Activated CD4-positive, alpha-beta T cell treated with anti-CD3 and anti-CD28 coated beads for 1 hour (primary cell): ENCODE measurements around the gene CLCNKA.
"Not testable (repeated sequence)": the region's sequence is repeated elsewhere in the genome, so short reads cannot be mapped to it uniquely, and the experiment has no call there.

ENCODE experiments used
- DNase-seq: peaks from one replicate; pipeline ENCODE4 v3.0.0-alpha.2; 2020

Gene CLCNKA

DNA sequence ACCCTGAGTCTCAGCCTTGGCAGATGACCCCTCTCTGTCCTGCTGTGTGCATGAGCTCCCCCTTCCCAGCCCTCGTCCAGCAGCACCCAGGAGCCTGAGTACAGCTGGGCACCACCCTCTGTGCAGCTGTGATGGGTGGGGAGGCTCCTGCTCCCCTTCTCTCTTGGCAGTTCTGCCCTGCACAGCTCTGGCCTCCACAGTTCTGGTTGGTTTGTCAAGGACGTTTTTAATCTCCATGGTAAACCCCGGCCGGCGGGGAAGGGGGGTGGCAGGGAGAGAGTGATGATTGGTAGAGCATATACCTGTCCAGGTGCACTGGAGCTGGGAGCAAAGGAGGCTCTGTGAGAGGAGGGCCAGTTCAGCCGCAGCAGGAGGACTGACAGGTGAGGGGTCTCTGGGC is at the start of gene CLCNKA:
Gene CLCNKA, plus strand, starts transcription at position 356 of the 400 bp plus-strand sequence. CDS start 584 bp downstream, outside the sequence.
- no peak for DNase-seq

DNA sequence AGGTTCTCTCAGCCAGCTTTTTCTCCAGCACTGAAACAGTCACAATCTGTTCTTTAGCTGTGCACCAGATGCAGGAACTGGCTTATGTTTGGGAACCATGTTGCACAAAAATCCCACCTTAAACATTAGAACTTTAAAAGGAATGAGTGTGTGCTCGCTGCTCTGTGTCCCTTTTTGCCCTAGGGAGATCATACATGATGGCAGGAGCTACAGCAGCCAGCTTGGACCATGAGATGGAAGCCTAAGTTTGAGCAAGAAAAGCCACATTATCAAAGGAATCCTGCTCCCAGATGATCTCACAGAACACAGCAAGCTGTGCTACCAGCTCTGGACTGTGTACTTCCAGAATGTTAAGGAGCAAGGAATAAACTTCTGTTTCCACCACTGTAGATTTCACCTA is 49.4 kb upstream of the CLCNKA start:
- DNase-seq: no peak

DNA sequence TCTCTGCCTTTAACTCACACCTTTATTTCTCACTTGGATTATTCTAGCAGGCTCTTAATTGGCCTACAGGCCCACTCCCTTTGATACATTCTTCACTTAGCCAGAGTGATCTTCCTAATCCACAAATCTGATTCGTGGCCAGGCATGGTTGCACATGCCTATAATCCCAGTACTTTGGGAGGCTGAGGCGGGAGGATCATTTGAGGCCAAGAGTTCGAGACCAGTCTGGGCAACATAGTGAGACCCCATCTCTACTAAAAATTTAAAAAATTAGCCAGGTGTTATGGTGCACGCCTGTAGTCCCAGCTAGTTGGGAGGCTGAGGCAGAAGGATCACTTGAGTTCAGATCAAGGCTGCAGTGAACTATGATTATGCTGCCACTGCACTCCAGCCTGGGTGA is 48.1 kb upstream of the CLCNKA start:
- DNase-seq: no peak

DNA sequence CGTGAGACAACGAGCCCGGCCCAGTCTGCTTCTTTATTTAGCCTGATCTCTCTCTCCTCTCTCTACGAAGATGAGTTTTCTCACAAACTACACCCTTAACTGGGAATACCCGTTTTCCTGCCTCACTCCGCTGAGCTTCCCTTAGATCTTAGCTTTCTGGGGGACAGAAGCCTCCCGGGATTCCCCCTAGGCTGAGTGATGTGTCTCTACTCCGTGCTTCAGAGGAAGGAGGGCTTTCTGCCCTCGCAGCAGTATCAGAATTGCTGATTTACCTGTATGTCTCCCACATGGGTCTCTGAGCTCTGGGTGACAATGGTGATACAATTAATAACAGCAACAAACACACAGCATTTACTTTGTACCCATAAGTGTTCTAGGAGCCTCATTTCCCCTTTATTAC is 47.0 kb upstream of the CLCNKA start:
- no peak for DNase-seq

DNA sequence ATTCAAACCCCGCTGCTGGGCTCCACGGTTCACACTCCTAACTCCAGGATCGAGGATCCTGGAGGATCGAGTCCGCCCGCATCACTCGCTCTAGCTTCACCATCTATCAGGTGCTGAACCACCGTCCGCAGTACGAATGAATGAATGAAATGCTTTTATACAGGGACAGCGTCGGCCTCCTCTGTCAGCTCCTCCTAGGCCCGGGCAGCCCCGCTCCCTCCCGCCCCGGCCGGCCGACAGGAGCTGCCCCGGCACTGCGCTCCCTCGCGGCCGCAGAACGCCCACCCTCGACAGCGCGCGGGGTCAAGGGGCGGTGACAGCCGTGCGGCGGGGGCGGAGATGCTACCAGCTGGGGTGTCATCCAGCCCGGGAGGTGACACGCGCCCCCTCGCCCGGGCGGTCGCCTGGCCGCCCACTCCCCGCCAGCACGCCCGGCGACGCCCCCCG is 46.5 kb upstream of the CLCNKA start:
- peak; percentile 59 for DNase-seq

DNA sequence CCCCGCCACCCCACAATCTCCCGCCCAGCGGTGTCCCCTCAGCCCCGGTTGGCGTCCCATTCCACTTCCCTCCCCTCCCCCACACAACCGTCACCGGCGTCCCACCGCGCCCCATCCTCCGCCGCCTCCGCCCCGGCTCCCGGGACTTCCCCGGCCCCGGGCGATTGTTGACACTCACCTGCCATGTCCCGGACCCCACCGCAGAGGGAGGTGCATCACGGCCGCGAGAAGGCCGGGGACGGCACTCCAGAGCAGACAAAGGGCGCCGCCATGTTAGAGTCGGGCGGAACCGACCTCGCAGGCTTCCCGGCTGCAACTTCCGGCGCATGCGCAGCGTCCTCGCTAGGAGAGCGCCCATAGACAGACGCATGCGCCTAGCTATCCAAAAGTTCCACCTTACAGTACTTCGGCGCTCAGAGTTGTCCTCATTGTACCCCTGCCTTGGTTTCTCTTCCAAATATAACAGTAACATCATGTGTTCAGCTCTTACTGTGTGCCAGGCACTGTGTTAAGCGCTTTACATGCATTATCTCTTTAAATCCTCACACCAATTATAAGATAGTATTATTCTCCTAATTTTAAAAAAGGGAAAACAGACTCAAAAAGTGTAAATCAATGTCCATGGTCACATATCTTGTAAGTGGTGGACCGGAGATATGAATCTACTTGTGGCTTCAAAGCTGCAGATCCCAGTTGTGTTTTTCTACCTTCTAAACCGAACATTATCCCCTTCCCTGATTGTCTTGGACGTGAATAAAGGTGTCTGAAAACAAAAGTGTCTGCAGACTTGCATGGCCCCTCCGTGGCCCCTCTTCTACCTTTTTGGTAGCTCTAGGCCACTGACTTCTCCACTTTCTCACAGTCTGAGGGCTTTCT is 45.8 kb upstream of the CLCNKA start, which contains the start of gene ZBTB17:
Gene ZBTB17, minus strand, starts transcription at position 297 of the 876 bp plus-strand sequence. CDS start 27,606 bp downstream, outside the sequence.
- DNase-seq: peak; percentile 93

DNA sequence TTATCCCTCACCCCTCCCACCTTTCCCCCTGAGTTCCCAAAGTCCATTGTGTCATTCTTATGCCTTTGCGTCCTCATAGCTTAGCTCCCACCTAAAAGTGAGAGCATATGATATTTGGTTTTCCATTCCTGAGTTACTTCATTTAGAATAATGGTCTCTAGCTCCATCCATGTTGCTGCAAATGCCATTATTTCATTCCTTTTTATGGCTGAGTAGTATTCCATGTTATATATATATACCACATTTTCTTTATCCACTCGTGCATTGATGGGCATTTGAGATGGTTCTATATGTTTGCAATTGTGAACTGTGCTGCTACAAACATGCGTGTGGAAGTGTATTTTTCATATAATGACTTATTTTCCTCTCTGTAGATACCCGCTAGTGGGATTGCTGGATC is 43.9 kb upstream of the CLCNKA start:
- DNase-seq: not testable (repeated sequence)

DNA sequence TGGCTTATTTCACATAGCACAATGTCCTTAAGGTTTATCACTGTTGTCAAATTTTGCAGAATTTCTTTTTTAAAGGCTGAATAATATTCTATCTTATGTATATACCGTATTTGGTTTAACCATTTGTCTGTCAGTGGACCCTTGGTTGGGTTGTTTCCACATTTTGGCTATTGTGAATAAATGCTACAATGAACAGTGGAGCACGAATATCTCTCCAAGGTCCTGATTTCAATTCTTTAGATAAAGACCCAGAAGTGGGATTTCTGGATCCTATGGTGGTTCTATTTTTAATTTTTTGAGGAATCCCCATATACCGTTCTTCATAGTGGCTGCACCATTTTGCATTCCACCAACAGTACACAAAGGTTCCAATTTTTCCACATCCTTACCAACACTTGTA is 40.2 kb upstream of the CLCNKA start:
- DNase-seq: no peak

DNA sequence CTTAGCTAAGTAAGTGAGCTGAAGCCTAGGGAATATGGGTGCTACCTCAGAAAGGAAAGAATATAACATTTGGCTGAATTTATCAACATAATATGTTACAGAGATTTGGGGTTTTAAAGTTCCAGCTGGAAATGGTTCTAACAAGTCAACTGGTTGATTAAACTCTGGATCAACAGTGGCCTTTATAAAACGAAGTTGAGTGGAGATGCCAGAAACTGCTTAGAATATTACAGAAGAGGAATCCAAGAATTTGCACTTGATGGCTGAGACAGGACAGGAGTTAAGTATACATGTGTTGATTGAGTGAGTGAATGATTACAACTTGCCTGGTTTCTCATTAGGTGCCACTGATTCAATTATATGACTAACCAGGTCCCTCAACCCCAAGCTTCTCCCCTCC is 38.6 kb upstream of the CLCNKA start:
- no peak for DNase-seq

DNA sequence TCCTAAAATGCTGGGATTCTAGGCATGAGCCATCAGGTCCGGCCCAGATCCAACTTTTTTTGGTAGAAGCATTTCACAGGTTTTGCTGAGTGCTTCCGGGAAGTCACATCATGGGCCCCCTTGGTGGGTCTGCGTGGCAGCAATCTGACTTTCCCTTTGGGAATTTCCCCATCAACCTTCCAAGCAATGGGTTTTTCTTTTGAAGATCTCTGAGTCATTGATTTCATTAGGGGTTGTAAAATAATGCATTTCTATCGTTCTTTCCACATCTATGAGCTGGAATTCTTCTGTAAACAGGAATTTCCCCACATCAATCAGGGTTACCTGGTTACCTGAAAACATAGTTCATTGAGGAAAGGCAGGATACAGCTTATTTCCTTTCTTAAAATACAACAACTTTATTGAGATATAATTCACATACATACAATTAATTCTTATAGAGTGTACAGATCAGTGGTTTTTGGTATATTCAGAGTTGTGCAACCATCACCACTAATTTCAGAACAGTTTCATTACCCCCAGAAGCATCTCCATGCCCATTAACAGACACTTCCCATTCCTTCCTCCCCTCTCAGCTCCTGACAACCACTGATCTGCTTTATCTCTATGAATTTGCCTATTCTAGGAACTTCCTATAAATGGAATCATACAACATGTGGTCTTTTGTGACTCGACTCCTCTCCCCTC is 36.1 kb upstream of the CLCNKA start:
- no peak for DNase-seq

DNA sequence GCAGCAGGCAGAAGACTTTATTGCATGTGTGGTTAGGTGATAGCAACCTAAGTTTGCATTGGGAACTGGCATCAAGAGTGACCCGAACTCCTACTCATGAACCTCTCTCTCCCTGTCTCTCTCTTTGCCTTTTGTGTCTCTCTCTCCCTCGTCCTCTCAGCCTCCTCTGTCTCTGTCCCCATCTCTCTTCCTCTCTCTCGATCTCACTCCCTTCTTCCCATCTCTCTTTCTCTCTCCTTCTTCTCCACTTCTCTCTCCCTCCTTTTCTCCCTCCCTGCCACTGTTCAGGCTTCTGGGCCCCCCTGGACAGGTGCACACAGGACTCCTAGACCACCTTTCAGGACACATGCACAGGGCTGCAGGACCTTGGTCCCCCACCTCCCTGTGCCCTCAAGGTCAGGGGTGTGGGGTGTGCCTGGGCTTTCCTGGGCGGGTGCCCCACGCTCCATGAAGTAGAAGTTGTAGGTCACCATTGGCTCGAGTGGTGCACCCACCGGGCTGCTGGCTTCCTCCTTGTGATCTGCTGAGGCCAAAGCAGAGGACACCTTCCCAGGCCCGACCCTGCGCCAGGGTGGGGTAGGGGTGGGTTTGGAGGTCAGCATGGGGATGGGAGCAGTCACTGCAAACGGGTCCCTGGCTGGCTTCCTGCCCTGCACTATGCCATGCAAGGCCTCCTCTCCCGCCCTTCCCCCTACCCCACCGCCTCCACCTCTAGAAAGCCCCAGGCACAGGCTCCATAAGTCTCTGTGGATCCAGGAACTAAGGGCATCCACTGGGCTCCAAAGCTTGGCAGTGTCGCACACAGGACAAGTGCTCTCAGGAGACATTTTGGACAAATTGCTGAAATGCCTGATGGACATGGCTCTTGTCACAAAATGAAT is 32.7 kb upstream of the CLCNKA start:
- DNase-seq: no peak

DNA sequence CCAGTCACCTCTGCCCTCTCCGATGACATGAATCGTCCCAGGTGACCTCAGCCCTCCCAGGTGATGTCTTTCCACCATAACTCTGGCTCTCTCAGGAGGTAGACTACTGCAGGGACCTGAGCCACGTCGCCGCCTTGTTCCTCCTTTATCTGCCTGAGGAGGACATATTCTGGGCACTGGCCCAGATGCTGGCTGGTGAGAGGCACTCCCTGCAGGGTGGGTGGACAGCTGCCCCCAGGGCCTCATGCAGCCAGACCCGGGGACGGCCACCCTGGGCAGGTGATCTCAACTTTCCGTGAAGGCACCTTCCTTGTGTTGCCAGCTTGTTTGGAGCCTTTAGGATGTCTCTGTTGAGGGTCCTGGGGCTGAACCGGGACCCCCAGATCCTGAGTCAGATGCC is 32.1 kb upstream of the CLCNKA start:
- no peak for DNase-seq

DNA sequence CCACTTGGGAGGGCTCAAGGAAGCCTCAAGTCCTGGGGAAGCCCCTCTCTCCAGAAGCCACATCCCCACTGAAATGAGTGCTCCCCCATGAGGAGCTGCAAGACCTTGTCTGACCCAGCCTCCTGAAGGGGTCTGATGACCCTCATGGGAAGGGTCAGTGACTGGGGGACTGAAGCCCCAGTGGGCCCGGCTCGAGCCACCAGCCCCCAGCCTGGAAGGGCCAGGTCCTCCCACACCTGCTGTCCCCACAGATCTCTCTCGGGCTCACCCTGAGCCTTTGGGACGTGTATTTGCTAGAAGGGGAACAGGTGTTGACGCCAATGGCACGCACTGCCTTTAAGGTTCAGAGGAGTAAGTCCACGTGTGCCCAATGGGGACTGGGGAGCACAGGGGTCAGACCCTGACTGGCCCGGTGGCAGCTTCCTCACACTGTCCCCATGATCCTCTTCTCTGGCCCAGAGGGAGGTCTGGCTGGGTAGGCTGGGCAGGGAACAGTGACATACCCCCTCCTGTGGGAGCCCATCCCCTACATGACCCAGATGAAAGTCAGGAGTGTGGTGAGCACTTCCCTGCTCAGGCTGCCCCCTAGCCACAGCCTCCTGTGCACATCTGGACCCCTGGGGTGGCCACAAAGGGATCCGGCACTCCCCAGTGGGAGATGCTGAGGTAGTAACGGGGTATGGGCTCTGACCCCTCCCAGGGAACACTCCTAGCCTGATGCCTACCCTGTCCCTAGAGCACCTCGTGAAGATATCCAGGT is 30.2 kb upstream of the CLCNKA start:
- no peak for DNase-seq

DNA sequence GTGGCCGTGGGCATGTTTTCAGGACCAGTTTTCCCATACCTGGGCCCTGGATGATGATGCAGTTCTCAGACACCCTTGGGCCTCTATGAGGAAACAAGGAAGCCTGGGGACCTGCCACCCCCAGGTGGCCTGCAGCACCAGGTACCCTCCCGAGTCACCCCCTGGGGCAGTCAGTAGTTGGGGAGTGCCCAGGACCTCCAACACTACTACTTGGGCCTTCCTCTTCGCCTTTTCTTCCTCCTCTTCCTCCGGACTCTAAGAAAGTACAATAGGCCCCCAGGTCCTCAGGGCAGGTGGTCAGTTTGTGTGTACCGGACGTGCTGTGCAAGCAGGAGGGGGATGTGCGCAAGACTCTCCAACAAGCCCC is 29.7 kb upstream of the CLCNKA start:
- DNase-seq: no peak

DNA sequence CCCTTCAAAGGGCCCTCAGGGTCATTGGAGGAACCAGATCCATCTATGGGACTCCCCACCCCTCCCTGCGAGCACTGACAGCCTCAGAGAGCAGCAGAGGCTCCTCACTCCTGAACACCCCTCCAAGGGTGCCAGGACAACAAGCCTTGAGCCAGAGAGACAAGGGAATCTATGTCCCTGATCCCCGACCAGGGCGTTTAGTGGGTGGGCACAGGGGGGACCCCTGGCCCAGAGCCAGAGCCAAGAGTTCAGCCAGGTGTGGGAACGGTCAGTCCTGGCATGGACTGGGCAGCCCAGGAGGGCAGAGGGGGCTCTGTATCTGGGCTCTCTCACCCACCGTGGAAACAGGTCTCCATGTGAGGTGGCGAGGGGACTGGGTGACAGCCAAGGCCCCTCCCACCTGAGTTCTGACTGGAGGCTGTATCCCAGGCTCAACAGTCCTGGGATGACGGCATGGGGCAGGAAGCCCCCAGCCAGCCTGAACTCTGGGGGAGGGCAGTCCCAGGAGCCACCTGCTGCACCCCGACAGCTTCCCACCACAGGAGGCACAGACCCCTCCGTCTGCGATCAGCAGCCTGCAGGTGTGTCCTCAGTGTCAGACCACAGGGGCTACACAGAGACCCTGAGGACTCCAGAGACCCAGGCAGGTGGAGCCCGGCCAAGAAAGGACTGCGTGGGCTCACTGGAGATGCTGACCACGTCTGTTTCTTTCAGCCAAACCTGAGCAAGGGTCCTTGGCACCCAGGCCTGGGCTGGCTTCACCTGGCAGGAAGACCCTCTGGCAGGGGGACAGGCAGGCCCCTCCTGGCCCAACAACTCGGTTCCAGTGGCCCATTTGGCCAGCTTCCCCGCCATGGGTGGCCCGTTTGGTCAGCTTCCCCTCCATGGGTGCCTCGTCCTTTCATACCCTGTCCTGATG is 29.0 kb upstream of the CLCNKA start:
- no peak for DNase-seq

DNA sequence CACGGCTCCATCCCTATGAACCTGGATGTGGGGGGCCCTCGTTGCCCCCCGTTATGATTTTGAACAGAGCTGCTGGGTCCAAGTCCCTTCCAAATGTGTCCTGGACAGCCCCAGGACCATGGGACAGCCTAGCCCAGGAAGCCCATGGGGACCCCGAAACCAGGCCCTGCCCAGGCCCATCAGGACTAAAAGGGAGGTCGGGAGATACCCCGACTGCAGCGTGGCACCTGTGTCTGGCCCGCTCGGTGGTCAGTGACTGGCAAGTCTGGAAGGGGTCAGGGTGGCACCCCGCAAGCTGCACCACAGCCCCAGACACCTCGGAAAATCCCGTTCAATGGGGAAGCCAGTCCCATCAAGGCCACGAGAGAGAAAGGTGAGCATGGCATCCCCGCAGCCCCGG is 28.2 kb upstream of the CLCNKA start:
- no peak for DNase-seq

DNA sequence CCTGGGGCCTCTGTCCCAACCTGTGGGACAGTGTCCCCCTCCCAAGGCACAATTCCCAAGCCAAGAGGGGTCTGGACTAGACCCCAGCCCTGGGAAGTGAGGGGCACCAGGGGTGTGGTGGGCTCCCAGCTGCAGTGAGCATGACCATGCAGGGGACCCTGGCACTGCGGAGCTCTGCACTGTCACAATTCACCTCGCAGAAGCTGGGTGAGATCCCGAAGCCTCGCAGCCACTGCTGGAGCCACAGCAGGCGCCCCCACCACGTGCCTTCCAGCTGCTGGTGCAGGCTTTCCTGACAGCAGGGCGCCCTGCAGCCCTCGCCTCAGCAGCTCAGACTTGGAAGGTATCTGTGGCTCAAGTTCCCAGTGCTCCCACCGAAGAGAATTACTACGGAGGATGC is 27.8 kb upstream of the CLCNKA start:
- no peak for DNase-seq

DNA sequence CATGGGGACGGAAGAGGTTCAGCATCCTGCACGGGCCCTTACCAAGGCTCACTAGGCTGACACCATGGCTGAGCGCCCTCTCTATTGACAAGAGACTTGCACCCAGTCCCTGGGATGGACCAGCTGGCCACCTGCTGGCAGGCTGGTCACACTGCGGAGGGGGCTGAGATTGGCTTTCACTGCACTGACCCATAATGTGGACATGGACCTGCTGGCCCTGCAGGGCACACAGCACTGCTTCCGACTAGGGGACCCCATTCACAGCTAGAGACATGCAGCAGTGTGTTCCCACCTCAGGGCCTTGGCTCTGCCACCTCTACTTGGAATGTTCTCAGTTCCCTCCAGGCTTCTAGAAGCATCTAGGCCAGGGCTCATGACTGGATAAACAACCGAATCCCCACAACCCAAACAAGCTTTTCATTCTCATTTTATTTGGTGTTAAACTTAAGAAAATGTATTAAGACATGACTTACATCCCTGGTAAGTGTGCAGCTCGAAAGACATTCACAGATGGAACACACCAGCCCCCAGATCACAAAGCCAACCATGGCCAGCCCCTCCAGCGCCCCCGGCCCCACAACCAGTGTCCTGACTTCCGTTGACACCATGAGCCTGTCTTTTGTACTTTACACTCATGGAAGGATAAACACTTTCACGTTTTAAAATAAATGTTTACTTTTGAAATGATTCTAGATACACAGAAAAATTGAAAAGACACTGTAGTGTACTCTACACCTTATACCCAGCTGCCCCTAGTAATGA is 27.1 kb upstream of the CLCNKA start:
- DNase-seq: peak; percentile 22

DNA sequence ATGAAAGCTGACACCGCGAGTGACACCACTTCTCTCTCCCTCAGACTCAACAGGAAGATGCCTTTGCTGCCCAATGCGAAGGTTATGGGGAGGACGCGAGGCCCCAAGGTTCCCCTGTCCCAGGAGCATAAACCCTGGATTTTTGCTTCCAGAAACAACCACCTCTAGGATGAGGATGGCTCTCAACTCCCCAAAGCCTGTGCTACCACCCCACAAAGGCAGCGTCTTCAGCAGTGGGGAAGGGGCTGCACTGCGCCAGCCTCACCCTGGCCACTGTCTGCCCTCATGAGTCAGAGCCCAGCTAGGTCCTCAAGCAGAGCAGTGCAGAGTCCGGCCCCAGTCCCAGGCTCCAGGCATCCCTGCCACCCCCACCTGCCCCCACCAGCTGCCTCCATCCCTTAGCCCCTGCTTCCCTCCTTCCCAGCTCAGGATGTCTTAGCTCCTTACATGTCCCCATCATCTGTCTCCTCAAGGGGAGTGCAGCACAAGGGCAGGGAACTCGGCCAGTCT is 24.7 kb upstream of the CLCNKA start:
- DNase-seq: no peak

DNA sequence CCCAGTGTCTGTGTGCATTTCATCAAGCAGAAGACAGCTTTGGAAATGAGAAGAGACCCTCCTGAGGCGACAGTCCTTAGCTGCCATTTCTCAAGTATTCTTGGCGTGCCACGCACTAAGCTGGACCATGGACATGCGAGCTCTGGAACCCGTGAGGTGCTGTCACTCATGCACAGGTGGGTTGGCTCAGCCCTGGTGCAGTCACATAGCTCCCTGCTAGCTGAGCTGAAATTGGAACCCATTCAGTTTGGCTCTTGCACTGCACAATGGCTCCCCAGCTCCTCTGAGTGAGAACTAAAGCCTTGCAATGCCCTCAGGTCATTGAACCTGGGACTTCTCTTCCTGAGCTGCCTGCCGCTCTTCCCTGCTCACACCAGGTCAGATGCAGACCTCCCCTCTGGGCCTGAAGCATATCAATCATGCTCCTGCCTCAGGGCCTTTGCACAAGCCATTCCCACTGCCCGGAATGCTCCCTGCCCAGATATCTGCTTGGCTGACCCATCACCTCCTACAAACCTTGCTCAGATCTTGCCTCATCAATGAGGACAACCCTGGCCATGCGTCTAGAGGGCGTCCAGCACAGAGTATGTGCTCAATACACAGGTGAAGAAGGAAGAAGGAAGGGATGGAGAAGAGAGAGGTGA is 24.1 kb upstream of the CLCNKA start:
- DNase-seq: no peak
